Fibroblast of lung (primary cell): ENCODE measurements around the gene SLC22A1.

Experiments
- CTCF ChIP-seq, 2 donors: IDR thresholded peaks in 1 of 2; conservative IDR thresholded peaks in 1 of 2; 1 replicate in 1 of 2; 2 replicates in 1 of 2; pipeline ENCODE4 v1.5.1; 2011 to 2012; ENCODE audit warnings: low read length in 2 of 2, control low read depth in 1 of 2, inconsistent platforms in 1 of 2, low read depth in 1 of 2, mild to moderate bottlenecking in 1 of 2
- EZH2 ChIP-seq: IDR thresholded peaks from 2 replicates; pipeline ENCODE4 v1.5.1; 2012; ENCODE audit warnings: low read length, control low read depth, mild to moderate bottlenecking; ENCODE audit errors: missing control alignments

GRCh38 chr6:160160929-160161646 is 39.5 kb downstream of the SLC22A1 start:
- TF ChIP-seq CTCF (conservative IDR thresholded peaks at IDR 0.05 in 1 of 2, IDR thresholded peaks at IDR 0.05 in 1 of 2; ENCODE audit: low read depth in 1 of 2, low read length in 2 of 2) (no peak), EZH2 (no peak)
